ENCODE data around the gene ASTN2.

- TF ChIP-seq, protein P1, sequence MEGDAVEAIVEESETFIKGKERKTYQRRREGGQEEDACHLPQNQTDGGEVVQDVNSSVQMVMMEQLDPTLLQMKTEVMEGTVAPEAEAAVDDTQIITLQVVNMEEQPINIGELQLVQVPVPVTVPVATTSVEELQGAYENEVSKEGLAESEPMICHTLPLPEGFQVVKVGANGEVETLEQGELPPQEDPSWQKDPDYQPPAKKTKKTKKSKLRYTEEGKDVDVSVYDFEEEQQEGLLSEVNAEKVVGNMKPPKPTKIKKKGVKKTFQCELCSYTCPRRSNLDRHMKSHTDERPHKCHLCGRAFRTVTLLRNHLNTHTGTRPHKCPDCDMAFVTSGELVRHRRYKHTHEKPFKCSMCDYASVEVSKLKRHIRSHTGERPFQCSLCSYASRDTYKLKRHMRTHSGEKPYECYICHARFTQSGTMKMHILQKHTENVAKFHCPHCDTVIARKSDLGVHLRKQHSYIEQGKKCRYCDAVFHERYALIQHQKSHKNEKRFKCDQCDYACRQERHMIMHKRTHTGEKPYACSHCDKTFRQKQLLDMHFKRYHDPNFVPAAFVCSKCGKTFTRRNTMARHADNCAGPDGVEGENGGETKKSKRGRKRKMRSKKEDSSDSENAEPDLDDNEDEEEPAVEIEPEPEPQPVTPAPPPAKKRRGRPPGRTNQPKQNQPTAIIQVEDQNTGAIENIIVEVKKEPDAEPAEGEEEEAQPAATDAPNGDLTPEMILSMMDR (IDR thresholded peaks at IDR 0.05): no peak
- TF ChIP-seq POLR2A (IDR thresholded peaks at IDR 0.05): no peak
These were observed 293.5 kb downstream of the ASTN2 start for GRCh38 chr9:117121316-117121715.

All from testis (tissue), 2 donors.